GM19043 (cell line): ENCODE measurements around the gene IPO11.
A peak's percentile ranks its signal among the peaks of the same experiment; 100 is the strongest.

ENCODE experiments used
- ATAC-seq: cut with Tn5 transposase; IDR thresholded peaks from one replicate; pipeline ENCODE4 v1.9.1; 2021; ENCODE audit warnings: low read depth; ENCODE audit not compliant: unreplicated experiment

Gene IPO11

DNA sequence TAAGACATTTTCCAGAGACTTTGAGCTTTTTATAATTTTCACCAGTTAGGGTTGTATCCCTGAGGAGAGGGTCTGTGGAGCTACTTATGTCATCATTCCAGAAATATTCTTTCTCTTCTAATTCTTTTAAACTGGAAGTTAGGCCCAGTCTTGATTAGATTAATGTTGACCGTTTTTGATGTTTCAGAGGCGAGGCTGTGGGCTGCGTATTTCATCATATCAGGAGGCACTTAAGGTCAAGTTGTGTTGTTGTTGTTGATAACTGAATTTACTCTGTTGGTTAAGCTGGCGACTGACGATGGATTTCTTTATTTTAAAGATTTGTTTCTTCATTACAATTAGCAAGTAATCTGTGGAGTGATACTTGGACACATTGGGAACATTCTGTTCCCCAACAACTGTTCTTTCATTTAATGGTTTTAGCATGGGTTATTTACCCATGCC is 20.1 kb downstream of the IPO11 start:
- ATAC-seq, result no peak

- ATAC-seq, result no peak
Observed at GRCh38 chr5:62448528-62448927, 36.0 kb downstream of the IPO11 start.

DNA sequence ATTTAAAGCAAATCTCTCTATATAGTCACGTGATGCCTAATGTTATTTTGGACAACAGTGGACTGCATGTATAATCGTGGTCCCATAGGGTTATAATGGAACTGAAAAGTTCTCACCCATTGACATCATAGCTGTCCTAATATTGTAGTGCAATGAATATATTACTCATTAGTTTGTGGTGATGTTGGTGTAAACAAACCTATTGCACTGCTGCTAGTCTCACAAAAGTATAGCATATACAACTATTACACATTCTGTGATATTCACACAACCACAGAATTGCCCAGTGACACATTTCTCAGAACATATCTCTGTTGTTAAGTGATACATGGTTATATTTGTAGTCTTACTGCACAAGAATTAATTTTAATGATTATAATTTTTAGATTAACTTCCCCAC is 37.7 kb downstream of the IPO11 start:
- no peak for ATAC-seq

DNA sequence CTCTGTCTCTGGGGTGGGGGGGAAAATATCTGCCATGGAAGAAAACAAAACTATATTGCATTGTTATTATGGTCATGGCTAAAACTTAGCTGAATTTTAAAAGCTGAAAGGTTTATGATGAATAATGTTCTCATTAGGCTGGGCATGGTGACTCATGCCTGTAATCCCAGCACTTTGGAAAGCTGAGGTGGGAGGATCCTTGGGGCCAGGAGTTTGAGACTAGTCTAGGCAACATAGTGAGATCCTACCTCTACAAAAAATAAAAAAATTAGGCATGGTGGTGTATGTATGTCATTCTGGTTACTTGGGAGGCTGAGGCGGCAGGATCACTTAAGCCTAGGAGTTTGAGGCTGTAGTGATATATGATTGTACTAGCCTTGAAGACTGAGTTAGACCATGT is 44.5 kb downstream of the IPO11 start:
- no peak for ATAC-seq

DNA sequence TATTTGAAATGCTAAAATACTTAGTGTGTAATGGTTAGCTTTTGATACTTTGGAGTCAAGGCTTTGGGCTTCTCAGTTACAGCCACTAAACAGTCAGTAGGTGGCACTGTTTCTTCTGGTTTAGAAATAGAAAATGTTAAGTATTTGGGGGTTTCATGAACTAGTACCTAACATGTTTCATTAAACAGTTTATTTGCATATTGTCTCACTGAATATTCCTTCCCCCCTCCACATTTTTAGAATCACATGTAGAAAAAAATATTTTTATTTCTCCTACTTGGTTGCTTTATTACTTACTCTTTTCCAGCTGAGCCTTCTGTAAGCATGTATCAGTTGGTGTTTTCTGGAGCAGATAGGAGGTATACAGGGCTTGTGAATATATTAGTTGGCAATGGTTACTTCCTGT is 48.0 kb downstream of the IPO11 start:
- ATAC-seq, result peak; percentile 69

- no peak for ATAC-seq
Observed at GRCh38 chr5:62461561-62461960, 49.0 kb downstream of the IPO11 start.

DNA sequence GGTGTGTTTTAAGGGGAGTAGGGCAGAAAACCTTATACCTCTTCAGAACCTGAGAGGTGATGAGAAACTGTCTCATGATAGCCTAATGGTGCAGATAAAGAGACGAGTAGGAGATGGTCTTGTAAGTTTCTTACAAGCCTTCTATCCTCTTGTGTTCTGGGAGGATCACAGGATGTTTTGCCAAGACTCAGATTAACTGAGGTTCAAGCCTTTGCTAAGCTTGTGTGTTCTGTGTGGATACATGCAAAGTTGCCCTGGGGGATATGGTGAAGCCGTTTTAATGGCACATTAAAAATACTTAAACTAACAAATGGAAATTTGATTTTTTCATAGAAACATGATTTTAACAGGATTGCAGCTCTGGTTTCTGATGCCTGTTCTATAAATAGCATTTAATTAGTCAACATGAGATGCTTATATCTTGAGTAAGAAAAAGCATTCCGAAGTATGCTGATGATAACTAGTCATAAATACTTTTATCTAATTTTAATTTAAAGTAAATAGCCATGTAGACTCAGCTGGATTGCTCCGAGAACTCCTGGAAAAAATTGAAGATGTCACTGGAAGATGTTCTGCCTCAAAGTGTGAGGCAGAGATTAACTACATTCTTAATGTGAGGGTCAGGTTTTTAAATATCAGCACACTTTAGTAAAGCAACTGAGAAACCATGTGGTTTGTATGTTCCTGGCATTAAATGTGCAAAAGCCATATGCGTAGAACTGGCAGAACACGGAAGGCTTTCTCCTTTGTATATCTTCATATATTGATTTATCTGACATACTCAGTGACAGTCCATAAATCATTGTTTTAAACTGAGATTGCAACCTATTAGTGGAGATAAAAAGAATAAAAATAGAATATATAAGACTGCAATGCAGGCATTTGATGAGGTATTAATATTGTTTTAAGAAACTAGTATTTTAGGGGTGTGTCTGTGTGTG is 53.7 kb downstream of the IPO11 start:
- ATAC-seq, result no peak

GRCh38 chr5:62473209-62473608 is 60.6 kb downstream of the IPO11 start:
- ATAC-seq, result no peak

DNA sequence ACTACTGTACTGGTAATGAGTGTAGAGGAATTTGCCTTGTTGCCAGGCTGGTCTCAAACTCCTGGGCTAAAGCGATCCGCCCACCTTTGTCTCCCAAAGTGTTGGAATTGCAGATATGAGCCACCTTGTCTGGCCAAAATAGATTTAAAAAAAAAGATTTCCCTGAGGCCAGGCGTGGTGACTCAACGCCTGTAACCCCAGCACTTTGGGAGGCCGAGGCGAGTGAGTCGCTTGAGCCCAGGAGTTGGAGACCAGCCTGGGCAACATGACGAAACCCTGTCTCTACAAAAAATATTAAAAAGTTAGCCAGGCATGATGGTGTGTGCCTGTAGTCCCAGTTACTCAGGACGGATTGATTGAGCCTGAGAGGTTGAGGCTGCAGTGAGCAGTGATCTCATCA is 62.5 kb downstream of the IPO11 start:
- ATAC-seq, result no peak

- ATAC-seq, result no peak
Observed at GRCh38 chr5:62477801-62478200, 65.2 kb downstream of the IPO11 start.

DNA sequence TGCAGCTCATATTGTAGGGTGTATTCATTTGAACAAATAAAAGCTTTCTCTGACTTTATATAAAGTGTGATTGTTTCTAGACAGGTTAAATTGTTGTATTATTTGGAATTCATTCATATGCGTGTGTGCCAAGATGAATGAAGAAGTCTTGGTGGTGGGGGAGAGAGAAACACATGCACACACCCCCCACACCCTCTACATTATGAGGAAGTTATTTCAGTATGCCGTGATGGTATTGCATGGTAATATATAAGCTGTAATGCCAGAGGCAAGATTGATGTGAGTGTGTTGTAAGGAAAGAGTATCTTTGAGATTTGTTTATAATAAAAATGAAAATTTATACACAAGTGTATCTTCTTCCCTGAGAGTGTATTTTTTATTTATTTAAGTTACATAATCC is 71.0 kb downstream of the IPO11 start:
- no peak for ATAC-seq

DNA sequence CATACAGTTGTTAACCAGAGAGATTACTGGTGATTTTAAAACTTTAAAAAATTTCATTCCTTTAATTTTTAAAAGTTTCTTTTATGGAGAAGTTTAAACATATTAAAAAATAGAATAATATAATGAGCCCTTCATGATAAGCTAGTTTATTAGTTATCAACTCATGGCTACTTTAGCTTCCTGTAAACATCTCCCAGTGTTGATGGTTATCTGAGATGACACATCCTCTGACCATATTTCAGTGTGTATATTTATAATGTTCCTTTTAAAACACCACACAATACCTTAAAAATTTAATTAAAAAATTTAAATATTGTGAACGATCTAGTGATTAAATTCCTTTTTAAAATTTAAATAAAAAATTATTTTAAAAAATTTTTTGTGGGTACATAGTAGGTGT is 74.1 kb downstream of the IPO11 start:
- no peak for ATAC-seq

DNA sequence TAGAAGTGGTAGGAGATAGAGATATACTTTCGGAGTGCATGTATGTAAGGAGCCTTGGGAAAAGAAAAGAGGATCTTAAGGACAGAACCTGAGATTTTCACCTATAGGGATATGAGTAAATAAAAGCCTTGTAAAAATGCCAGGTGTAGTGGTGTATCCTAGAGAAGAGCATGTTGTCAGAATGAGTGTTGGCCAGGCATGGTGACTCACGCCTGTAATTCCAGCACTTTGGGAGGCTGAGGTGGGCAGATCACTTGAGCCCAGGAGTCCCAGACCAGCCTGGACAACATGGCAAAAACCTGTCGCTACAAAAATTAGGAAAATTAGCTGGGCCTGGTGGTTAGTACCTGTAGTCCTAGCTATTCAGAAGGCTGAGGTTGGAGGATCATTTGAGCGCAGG is 76.0 kb downstream of the IPO11 start:
- ATAC-seq, result no peak

DNA sequence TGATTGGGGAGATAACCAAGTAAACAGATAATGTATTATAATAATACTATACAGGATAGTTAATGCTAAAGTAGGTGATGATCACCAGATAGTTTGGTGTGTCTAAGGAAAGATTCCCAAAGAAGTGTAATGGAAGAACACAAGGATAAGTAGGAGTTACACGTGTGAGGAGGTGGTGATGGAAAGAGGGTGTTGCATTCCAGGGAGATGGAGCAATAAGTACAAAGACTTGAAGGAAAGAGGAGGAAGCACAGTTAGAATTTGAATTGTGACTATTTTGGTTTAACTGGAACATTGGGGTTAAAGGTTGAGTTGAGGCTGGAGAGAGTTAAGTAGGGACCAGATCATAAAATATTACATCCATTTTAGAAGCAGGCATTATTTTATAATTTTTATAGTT is 76.9 kb downstream of the IPO11 start:
- no peak for ATAC-seq

DNA sequence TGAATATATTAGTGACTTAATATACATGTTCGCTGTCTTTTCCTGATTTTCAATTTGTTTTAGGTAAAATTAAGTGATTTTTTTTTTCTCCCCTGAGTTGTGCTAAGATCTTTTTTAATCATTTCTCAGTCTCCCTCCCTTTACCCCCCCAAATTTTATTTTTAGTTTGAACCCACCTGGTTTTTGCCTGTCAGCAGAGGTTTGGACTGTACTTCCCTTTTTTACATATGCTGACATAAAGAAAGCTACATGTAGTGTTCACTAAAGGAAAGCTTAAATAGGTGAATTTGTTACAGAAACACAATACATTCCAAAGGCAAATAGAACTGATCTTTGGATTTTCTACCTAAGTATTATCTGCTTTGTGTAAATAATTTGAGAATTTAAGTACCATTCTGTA is 82.2 kb downstream of the IPO11 start:
- ATAC-seq, result no peak

GRCh38 chr5:62496876-62497275 is 84.3 kb downstream of the IPO11 start:
- ATAC-seq, result no peak

GRCh38 chr5:62498961-62499360 is 86.4 kb downstream of the IPO11 start:
- ATAC-seq, result no peak

GRCh38 chr5:62499756-62500155 is 87.2 kb downstream of the IPO11 start:
- ATAC-seq, result no peak

GRCh38 chr5:62502456-62503101 is 90.0 kb downstream of the IPO11 start:
- ATAC-seq, result no peak

DNA sequence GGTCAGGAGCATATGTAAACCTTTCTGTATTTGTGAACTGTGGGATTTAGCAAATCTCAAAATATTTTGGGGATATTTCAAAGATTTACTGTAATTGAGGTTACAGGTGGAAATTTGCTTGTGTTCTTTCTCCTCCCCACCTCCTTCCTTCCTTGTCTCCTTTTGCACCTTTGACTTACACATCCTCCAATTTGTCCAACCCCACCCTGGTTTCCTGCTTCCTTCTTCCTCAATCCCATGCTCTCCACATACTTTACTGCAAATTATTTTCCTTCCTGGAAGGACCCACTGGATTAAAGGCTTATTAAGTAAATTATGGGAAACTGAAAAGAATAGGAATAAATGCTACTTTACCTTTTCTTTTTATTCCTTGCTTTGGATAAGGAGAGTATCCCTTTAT is 91.6 kb downstream of the IPO11 start:
- ATAC-seq, result no peak

GRCh38 chr5:62506659-62507460 is 94.3 kb downstream of the IPO11 start:
- peak; percentile 47 for ATAC-seq
